ENCODE measurements around the gene EXOC6.

The EXOC6 gene

DNA sequence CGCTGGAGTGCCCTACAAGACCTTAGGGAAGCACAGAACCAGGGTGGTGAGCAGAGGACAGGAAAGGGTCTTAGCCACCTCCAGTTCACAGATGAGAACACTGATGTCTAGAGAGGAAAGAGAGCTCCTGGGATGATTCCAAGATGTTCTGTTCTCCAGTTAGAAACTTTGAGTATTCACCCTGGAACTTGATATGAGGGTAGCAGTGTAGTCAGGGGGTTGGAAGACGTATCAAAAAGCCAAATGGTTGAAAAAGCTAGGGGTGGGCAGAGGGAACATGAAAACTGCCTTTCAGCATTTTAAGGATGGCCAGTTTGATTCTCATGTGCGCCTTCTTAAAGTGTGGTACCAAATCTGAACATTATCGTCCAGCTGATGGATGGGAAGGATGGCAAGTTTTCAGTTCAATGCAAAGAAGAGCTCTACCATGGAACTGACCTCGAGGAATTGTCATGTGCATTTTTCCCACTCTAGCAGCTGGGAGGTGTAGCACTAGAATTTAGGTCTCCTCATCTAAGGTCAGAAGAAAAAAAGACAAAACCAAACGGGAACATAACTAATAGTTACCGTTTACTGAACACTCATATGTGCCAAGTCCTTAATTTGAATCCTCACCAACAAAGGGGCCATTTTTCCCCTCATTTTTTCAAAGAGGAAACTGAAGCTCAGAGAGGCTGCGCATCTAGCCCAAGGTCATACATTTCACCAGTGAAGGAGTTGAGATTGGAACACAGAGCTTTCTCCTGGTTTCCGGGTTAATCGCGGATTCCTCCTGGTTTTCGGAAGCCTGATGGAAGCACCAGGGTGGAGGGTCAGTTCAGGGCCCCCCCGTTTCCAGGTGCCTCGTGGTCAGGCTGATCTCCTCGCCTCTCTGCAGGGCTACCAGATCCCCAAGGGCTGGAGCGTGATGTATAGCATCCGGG is 219.4 kb downstream of the EXOC6 start:
- no peak for DNase-seq

DNA sequence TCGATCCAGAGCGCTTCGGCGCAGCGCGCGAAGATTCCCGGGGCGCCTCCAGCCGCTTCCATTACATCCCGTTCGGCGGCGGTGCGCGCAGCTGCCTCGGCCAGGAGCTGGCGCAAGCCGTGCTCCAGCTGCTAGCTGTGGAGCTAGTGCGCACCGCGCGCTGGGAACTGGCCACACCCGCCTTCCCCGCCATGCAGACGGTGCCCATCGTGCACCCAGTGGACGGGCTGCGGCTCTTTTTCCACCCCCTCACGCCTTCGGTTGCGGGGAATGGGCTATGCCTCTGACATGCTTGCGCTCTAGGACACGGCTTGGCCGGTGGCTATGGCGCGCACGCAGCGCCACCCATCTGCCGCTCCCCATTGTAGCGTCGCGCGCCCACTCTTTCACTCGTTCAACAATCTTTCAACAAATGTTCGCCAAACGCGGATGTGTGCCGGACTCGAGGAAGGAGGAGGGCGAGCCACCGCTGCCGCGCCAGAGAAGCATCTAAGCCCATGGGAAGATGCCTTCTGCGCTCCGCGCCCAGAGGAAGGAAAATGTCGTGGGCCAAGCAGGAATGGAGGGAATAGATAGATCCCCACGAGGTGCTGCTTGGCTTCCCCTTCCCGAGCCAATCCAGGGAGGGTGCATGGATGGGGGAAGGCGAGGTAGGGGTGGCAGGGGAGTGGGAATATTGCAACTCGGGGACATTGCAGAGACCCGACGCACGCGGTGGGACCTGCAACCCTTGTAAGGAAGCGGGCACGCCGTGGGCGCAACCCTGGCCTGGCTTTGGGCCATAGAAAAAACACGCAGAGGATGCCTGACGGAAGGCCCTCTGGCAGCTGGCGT is 220.3 kb downstream of the EXOC6 start:
- no peak for DNase-seq

DNA sequence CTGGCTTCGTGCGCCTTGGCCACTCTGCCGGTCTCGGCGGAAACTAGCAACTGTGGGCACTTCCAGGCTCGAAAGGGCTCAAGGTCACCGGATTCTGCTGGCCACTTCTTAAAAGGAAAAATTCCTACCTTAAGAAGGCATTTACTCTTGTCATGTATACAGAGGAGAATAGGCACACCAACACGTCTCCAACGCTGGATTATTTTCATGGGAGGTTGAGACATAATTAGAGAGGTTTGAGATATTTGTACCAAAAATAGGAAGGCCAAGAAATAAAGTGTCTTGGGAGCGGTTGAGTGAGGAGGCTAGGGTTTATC is 220.9 kb downstream of the EXOC6 start:
- DNase-seq, result no peak

DNA sequence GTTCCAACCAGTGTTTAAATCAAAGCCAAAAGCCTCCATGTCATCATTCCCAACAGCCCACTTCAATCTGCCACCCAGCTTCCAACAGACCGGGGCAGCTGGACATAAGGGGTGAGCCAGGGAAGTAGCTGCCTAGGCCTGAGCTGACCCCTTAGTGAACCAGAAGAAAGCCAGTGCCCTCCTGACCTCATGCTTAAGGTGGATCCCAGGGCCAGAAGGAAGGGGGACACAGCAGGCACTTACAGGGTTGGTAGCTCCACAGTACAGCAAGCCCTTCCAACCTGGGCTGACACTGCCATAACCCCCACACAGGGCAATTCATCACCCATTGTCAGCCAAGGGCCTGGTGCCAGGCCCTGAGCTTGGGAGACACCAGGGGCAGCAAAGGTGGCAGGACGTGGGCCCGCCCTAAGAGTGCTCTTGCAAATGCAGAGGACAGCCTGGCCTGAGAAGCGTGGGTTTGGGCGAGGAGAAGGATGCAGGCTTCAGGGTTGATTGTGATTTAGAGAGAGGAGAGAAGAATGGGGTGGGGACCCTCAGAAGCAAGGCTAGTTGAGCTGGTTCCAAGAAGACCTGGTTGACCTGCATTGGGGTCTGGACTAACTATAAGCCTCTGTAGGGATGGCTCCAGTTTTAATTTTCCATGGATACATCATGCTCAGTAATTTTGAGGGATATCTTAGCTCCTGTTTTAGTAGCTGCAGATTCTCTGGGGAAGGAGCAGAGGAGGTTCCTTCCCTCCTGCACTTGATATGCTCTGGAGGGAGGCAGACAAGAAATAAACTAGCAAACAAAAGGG is 222.3 kb downstream of the EXOC6 start:
- no peak for DNase-seq

DNA sequence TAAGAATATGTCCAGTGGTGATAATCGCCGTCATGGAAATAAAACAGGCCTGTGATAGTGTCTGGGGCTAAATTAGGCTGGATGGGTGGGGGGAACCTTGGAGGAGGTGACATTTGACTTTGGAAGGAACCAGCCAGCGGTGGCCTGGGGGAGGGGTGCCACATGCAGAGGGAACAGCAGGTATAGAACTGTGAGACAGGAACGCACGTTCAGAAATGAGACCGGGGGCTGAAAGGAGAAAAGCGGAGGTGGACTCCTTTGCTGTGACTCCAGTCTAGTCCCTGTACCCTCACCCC is 222.8 kb downstream of the EXOC6 start:
- DNase-seq, result no peak

DNA sequence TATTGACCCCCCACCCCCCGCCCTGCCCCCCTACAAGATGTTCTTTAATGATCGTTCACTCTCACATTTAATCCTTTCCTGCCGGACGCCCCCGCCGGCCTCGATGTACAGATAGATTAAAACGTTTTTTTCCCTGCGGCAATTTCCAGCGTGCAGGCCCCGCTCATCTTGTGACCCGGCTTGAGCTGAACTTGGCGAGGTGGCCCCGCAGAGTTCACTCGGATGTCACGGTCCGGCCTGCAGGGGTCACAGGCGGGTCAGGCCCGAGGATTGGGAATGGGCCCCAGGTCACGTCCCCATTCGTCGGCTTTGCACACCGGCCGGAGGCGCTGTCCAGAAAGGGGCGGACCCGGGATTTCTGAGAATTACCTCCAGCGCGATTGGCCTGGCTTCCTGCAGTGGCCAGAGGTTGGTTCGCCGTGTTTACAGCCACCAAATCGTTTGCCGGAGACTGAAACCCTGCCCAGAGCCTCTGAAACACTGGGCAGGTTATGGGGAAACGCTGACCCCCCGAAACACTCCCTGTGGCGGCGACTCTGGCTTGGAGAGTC is 223.4 kb downstream of the EXOC6 start:
- no peak for DNase-seq

DNA sequence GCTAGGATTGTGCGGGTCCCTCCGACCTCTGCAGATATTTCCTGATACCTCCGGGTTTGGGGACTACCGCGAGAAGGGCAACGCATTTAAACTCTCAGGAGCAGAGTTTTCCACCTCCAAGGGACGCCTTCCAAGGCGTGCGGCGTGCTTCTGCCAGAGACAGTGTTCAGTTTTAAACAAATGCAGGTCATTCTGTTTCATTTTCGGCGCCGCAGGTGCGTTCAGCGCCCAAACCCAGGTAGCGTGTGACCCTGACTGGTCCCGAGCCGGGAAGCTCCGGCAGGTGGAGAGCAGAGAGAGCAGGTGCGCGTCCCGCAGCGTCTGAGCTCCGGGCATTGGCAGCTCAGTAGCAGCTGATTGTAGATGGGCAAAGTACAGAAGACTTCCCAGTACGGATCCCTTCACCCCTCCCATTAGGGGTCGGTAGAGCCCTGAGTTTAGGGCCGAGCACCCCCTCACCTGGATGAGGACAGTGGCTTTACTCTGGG is 223.9 kb downstream of the EXOC6 start:
- no peak for DNase-seq

DNA sequence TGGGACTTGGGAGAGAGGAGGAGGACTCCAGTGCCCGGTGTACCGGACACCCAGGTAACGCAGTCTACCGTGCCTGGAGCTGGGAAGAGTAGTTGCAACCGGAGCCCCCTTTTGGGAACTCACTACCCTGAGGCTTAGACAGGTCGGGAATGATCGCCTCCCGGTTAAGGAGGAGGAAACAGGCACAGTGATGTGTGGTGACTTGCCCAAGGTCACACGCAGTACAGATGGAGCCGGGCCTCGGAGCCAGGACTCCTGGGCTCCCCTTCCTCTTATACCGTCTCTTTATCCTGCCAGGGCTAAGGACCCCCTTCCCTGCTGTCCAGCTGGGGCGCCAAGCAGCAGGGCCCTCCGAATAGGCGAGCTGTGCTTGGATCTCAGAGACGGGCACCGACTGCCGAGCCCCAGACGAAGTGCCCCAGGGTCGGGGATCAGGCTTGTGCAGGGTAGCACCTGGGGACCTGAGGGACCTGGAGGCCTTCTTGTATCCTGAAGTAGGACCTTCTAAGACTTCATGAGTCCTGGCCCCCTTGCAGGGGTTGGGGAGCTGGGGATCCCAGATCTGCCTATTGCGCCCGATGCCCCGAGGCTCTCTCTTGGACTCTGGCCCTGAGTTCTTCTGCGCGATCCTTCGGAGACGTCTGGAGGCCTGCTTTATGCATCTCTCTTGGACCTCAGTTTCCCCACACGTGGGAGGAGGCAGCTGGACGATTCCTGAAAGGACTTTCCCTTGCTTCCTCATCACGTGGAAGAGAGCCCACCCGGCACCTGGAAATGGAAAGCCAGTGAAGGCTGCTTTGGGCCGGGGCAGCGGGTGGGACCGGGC is 224.6 kb downstream of the EXOC6 start:
- DNase-seq, result no peak

DNA sequence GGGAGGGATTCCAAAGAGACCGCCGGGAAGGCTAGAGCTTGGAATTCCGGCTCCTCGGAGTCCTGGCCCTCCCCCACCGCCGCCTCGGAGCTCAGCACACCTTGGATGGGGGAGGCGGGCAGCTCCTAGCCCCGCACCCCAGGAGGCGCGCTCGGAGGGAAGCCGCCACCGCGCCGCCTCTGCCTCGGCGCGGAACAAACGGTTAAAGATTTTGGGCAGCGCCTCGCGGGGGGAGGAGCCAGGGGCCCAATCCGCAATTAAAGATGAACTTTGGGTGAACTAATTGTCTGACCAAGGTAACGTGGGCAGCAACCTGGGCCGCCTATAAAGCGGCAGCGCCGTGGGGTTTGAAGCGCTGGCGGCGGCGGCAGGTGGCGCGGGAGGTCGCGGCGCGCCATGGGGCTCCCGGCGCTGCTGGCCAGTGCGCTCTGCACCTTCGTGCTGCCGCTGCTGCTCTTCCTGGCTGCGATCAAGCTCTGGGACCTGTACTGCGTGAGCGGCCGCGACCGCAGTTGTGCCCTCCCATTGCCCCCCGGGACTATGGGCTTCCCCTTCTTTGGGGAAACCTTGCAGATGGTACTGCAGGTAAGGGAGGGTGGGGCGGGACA is 225.3 kb downstream of the EXOC6 start, which contains the start of gene CYP26A1:
CYP26A1 (plus strand) TSS at position 355 of the 608 bp plus-strand sequence; CDS start at position 397, 42 bp downstream.
- no peak for DNase-seq

DNA sequence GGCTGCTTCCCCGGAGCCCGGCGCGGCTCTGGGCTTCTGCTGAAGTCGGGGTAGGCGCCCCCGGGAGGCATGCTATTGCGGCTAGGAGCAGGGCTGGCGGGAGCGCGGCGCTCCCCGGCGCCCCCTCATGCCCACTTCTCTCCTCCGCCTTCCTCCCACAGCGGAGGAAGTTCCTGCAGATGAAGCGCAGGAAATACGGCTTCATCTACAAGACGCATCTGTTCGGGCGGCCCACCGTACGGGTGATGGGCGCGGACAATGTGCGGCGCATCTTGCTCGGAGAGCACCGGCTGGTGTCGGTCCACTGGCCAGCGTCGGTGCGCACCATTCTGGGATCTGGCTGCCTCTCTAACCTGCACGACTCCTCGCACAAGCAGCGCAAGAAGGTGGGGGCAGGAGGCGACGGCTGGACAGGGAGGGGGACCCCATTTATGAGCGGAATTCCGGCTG is 225.9 kb downstream of the EXOC6 start:
- DNase-seq, result no peak

DNA sequence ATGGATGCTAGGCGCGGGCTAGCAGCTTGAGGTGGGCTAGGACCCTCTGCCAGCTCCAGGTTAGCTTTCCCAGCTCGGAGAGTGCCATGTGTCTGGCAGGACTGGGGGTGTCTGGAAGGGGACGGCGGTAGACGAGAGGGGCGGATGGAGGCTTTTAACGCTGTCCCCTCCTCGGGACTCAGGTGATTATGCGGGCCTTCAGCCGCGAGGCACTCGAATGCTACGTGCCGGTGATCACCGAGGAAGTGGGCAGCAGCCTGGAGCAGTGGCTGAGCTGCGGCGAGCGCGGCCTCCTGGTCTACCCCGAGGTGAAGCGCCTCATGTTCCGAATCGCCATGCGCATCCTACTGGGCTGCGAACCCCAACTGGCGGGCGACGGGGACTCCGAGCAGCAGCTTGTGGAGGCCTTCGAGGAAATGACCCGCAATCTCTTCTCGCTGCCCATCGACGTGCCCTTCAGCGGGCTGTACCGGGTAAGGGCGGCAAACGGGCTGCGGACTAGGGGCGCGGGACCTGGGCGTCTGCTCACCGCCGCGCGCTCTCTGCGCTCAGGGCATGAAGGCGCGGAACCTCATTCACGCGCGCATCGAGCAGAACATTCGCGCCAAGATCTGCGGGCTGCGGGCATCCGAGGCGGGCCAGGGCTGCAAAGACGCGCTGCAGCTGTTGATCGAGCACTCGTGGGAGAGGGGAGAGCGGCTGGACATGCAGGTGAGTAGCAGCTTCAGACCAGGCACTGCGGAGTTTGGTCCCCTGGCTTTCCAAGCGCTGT is 226.5 kb downstream of the EXOC6 start:
- DNase-seq, result no peak

DNA sequence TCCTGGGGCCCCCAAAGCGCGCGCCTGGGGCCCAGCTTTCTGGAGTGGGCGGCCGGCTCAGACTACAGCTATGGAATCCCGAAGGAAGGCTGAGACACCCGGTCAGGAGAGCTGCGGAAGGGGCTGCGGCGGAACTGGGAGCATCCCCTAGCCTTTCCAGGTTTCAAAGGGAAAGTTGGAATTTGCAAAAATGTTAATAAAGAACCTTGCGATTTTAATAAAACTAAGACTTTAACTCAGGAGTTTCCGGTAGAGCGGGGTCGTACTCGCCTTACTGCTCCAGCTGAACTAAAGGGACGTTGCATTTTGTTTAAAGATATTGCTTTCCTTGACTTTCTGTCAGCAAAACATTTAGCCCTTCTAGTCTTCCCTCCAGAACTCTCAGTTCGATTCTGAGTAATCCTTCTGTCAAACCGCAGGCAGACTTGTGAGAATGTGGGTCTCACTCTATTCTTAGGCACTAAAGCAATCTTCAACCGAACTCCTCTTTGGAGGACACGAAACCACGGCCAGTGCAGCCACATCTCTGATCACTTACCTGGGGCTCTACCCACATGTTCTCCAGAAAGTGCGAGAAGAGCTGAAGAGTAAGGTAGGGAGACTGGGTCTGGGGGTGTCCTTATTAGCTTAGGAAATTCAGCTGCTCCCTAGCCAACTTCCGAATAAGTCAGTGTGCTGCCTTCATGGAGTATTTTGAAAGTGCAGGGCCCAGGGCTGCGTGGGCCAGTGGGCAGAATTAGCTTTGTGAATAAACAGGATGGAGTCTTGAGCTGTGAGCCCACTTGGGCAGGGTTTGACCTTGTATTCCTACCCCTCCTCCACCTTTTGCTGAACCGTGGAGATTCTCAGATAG is 227.3 kb downstream of the EXOC6 start:
- no peak for DNase-seq

DNA sequence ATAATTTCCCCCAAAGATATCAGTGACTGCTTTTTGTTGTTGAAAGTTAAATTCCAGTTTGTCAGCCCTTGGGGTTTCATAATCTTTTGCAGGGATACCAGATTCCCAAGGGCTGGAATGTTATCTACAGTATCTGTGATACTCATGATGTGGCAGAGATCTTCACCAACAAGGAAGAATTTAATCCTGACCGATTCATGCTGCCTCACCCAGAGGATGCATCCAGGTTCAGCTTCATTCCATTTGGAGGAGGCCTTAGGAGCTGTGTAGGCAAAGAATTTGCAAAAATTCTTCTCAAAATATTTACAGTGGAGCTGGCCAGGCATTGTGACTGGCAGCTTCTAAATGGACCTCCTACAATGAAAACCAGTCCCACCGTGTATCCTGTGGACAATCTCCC is 228.6 kb downstream of the EXOC6 start:
- DNase-seq, result peak; percentile 50

DNA sequence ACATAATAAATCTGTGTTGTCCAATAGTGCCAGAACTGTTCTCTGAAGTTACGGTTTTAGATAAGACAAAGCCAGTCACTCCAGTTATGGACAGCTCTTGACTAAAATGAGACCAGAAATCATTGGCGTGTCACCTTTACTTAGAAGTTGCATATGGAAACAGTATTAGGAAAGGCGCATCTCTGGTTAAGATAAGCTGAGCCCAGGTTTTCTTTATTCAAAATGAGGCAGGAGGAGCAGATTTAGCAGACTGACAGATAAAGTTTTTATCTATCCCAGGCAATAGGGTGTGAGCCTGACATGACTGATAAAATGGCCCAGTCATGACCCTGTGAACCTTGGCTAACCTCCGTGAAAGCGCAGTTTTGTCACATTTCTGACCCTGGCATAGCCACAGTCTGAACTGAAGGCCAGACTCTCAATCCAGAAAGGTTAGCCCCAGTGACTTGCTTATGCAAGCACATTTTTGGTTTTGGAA is 229.6 kb downstream of the EXOC6 start:
- no peak for DNase-seq

DNA sequence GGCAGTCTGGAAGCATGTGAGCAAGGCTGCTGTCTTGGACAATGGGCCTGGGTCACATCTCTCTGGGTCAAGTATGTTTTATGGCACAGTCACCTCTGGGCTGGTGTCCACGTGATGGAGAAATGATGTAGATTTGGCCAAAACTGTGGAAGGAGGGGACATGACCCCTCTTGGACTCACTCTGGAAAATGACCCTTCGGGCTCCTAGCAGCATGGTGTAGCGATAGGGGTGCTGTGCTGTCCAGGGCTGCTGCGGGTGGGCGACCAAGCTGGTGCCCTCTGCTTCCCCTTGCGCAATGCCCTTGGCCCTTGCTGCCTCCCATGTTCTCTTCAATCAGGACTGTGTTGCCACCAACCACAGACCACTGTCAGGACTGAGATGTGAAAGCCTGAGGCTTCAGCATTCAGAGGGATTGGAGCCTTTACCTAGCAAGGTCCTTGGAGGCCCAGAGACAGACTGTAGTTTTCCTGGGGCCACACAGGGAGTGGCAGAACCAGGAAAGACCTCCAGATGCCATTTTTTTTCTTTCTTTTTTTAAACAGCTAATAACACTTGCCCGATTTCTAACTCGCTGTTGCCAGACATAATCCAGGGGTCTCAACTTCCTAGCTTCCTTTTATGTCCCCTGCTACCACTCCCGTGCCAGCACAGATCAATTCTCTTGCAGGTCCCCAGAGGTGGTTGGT is 231.5 kb downstream of the EXOC6 start:
- no peak for DNase-seq

DNA sequence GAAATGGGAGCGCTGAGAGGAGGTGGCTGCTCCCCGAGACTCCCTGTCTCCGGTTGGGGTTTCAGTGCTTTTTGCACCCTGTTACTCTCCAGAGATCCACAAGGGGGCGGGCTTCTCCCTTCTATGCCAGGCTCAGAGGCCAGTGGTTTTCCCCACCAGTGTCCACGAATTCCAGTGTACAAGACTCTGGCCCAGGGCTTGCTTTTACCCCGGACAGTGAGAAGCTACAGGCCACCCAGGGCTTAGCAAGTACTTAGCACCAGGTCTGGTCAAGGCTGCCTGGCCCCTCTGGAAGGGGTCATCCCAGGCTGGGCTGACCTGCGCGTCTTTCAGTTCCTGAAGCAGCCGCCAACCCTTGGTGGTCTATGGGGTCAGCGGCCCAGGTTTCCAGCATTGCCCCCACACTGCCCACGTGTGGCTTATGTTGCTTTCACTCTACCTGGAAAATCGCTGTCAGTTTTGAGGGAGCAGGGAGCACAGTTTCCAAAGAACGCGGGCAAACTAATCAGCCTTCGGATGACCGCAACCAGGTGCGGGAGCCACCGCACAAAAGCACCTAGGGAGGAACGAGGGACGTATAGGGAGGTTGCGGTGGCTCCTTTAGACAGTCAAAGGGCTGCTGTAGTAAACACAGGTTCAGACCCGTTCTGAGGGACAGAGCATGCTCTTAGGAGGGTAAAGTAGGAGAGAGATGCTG is 232.2 kb downstream of the EXOC6 start:
- DNase-seq, result peak; percentile 73

DNA sequence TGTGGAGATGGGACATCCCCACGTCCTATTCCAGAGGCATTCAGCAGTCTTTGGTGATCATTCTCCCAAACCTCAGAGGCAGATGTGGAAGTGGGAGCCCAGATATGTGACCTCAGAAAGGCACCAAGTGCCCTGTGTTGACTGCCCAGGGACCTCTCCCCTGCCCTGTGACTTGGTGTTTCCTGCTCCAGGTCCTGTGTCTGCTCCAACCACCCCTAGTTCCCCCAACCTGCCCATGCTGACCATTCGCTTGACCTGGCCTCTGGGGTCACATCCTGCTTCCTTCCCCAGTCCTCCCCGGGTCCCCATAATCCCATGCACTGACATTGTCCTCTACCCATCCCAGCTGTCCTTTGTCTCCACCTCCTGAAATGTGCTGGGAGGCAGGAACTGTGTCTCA is 233.0 kb downstream of the EXOC6 start:
- DNase-seq, result no peak

DNA sequence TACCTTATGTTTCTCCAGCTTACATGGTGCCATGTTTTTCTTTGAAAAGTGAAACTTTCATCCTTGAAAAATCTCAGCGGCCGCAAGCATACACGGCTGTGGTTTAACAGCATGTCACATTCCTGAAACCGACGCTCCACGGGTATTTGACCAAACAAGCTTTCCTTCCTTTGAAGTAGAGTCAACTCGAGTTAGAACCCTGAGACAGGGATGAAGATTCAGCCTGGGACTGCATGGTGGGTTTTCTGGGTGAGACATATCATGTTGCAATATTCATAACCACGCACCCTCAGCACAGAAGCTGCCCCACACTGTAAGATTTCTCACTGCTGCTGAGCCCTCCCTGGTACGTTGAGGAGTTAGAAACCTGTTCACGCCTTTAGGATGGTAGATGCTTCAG is 233.5 kb downstream of the EXOC6 start:
- DNase-seq, result peak; percentile 83

Data from fibroblast of skin of scalp (primary cell).